HEK293T (cell line): ENCODE data around the gene SYNDIG1L.

ENCODE experiments used
- FOXK2 ChIP-seq: fragments of 450-650 bp; IDR thresholded peaks from 2 replicates; pipeline ENCODE4 v1.6.1; 2016; ENCODE audit warnings: mild to moderate bottlenecking
- FOXM1 ChIP-seq: fragments of 450-650 bp; IDR thresholded peaks from 2 replicates; pipeline ENCODE4 v1.6.1; 2017; ENCODE audit warnings: mild to moderate bottlenecking, borderline replicate concordance
- HDGF ChIP-seq: fragments of 450-650 bp; IDR thresholded peaks from 2 replicates; pipeline ENCODE4 v1.6.1; 2017; ENCODE audit warnings: antibody characterized with exemption, borderline replicate concordance
- L3MBTL2 ChIP-seq: fragments of 450-650 bp; conservative IDR thresholded peaks from 2 replicates; pipeline ENCODE4 v1.6.1; 2016; ENCODE audit warnings: mild to moderate bottlenecking
- SP1 ChIP-seq: fragments of 450-650 bp; IDR thresholded peaks from 2 replicates; pipeline ENCODE4 v1.6.1; 2017
- SUZ12 ChIP-seq: fragments of 450-650 bp; IDR thresholded peaks from 2 replicates; pipeline ENCODE4 v1.6.1; 2016; ENCODE audit warnings: mild to moderate bottlenecking
- ZNF384 ChIP-seq: fragments of 450-650 bp; IDR thresholded peaks from 2 replicates; pipeline ENCODE4 v1.6.1; 2016

DNA sequence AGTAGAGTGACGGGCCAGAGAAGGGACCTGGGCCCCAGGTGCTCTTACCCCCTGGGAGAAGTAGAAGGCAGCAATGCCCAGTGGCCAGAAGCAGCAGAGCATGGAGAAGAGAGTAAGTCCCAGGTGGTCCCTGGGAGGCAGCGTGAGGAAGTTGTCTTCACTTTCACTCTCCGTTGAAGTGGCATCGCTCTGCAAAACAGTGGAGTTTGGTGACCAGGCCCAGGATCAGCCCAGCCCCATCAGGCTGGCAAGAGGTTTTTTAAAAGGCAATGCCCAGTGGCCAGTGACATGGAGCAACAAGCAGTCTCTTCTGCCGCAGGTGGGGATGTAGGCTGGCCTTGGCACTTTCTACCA is 18.2 kb downstream of the SYNDIG1L start:
- TF ChIP-seq HDGF (no peak), L3MBTL2 (no peak), FOXK2 (no peak), SP1 (no peak), ZNF384 (no peak), FOXM1 (no peak), SUZ12 (no peak)
